Hematopoietic multipotent progenitor cell treated with erythropoietin and hydrocortisone succinate and interleukin-3 and kit ligand, for 8 days (in vitro differentiated cells): Measurements from ENCODE around the gene LRWD1.

ENCODE experiments used
- DNase-seq: peaks from one replicate; pipeline ENCODE4 v3.0.0-alpha.2; 2015

The LRWD1 gene

GRCh38 chr7:102464577-102465280 is at the start of gene LRWD1, which contains the start of gene ALKBH4:
Gene LRWD1, plus strand, starts transcription at chr7:102464984. Its CDS starts 97 bp downstream, at chr7:102465081.
Gene ALKBH4, minus strand, starts transcription at chr7:102464863. Its CDS starts 27 bp downstream, at chr7:102464836.
- peak; percentile 92 for DNase-seq

GRCh38 chr7:102415685-102416225 is 49.0 kb upstream of the LRWD1 start:
- DNase-seq: peak; percentile 71

GRCh38 chr7:102416406-102416805 is 48.4 kb upstream of the LRWD1 start:
- DNase-seq: no peak

GRCh38 chr7:102417105-102417504 is 47.7 kb upstream of the LRWD1 start:
- no peak for DNase-seq

- no peak for DNase-seq
Observed at GRCh38 chr7:102418592-102418991, 46.2 kb upstream of the LRWD1 start.

- DNase-seq: peak; percentile 85
Observed at GRCh38 chr7:102421706-102422240, 43.0 kb upstream of the LRWD1 start.

- no peak for DNase-seq
Observed at GRCh38 chr7:102424129-102424551, 40.6 kb upstream of the LRWD1 start.

- no peak for DNase-seq
Observed at GRCh38 chr7:102424787-102425218, 40.0 kb upstream of the LRWD1 start.

- DNase-seq: peak; percentile 70
Observed at GRCh38 chr7:102425639-102426267, 39.0 kb upstream of the LRWD1 start.

- peak; percentile 44 for DNase-seq
Observed at GRCh38 chr7:102426268-102427018, 38.3 kb upstream of the LRWD1 start.

GRCh38 chr7:102427019-102427405 is 37.8 kb upstream of the LRWD1 start:
- DNase-seq: no peak

- no peak for DNase-seq
Observed at GRCh38 chr7:102429141-102429899, 35.5 kb upstream of the LRWD1 start.

GRCh38 chr7:102431617-102432298 is 33.0 kb upstream of the LRWD1 start:
- peak; percentile 35 for DNase-seq

- DNase-seq: no peak
Observed at GRCh38 chr7:102432442-102433218, 32.2 kb upstream of the LRWD1 start.

GRCh38 chr7:102433219-102434038 is 31.4 kb upstream of the LRWD1 start, which contains the start of gene ORAI2:
Gene ORAI2, plus strand, starts transcription at chr7:102433575. Its CDS starts 5,382 bp downstream, at chr7:102438957.
- peak; percentile 56 for DNase-seq

GRCh38 chr7:102434039-102434486 is 30.7 kb upstream of the LRWD1 start:
- DNase-seq: no peak

GRCh38 chr7:102436118-102436517 is 28.7 kb upstream of the LRWD1 start:
- no peak for DNase-seq

GRCh38 chr7:102439963-102440795 is 24.6 kb upstream of the LRWD1 start:
- DNase-seq: no peak
